Neuron (in vitro differentiated cells): Measurements from ENCODE around the gene RGS14.

Experiments used
- H2AFZ ChIP-seq: one replicate; pipeline ENCODE4 v1.6.1; 2013; ENCODE audit warnings: low read depth, mild to moderate bottlenecking, inconsistent platforms, low read length, moderate library complexity
- H3K27me3 ChIP-seq: one replicate; pipeline ENCODE4 v1.6.1; 2013; ENCODE audit warnings: low read length; ENCODE audit not compliant: insufficient read depth
- H3K36me3 ChIP-seq: one replicate; pipeline ENCODE4 v1.6.1; 2013; ENCODE audit warnings: low read length; ENCODE audit not compliant: insufficient read depth
- H3K4me1 ChIP-seq: one replicate; pipeline ENCODE4 v1.6.1; 2013; ENCODE audit warnings: low read length; ENCODE audit not compliant: insufficient read depth
- H3K4me3 ChIP-seq: 2 replicates; pipeline ENCODE4 v1.5.1; 2013; ENCODE audit warnings: mild to moderate bottlenecking, low read length, moderate library complexity
- H3K9me3 ChIP-seq: one replicate; pipeline ENCODE4 v1.6.1; 2013; ENCODE audit warnings: low read length

Gene RGS14, protein sequence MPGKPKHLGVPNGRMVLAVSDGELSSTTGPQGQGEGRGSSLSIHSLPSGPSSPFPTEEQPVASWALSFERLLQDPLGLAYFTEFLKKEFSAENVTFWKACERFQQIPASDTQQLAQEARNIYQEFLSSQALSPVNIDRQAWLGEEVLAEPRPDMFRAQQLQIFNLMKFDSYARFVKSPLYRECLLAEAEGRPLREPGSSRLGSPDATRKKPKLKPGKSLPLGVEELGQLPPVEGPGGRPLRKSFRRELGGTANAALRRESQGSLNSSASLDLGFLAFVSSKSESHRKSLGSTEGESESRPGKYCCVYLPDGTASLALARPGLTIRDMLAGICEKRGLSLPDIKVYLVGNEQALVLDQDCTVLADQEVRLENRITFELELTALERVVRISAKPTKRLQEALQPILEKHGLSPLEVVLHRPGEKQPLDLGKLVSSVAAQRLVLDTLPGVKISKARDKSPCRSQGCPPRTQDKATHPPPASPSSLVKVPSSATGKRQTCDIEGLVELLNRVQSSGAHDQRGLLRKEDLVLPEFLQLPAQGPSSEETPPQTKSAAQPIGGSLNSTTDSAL

GRCh38 chr5:177357459-177358351 is at the start of gene RGS14:
TSS of gene RGS14 (plus strand) at chr5:177357924. CDS start at chr5:177358025, 101 bp downstream.
- Histone ChIP-seq H3K27me3 (peaks cover 13% of the 10 kb centered on the region), H3K4me3 (no peak within 1 kb of the TSS), H3K4me1 (peaks cover 22% of the 10 kb centered on the region), H3K9me3 (no peaks in the 10 kb centered on the region), H3K36me3 (no peaks in the 10 kb centered on the region), H2AFZ (no peak within 1 kb of the TSS)

DNA sequence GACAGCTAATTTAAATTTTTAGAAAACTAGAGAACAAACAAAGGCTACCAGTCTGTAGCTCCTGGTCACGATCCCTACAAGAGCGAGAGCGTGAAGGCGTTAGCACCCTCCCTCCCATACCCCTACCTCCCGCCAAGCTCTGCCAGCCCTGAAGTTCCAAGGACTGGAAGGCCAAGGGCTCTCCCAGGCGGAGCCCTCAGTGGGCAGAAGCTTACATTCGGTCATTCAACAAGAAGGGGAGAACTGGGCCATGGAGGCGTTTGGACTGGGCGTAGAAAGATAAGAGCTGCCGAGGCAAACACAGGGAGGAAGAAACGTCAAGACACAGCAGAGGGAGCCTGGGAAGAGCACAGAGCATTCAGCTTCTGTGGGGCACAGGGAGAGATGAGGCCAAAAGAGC is 49.0 kb upstream of the RGS14 start:
- Histone ChIP-seq H3K36me3 (peaks cover 38% of the 10 kb centered on the region), H3K4me3 (no peak overlapping the region), H3K4me1 (peaks cover 34% of the 10 kb centered on the region), H3K9me3 (no peaks in the 10 kb centered on the region), H2AFZ (no peak overlapping the region), H3K27me3 (no peaks in the 10 kb centered on the region)

DNA sequence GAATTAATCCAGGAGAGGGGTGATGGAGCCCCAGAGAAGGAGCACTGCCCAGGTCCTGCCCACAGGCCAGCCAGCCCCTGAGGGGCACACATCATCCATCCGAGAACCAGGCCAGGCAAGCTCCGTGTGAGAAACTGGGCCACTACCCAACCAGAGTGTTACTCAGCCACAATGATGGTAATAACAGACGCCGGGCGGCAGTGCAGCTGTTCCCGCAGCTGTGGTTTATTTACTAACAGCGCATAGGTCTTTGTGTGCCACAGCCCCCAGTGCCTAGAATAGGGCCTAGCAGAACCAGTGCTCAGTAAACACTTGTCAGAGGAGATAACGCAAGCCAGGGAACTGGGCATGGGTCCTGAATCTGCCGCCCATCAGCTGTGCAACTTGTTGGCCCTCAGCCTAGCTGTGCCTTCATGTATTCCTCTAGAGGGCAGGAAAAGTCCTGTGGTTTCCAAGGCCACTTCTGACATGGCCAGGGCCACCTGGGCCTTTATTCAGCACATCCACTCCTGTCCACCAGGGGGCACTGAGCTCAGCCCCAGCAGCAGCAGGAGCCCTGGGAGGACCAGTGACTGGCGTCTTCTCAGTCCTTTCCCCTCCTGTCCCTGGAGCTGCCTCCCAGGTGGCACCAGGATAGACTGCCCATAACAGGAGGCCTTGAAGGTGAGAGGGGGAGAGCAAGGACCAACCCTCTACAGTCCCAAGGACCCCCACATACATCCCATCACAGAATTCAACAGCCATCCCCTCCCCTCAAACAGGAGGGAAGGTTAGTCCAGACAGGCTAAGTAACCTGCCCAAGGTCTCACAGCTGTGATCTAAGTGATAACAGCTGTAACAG is 48.2 kb upstream of the RGS14 start:
- Histone ChIP-seq H3K9me3 (no peaks in the 10 kb centered on the region), H3K4me3 (peak overlapping the region; percentile 68), H3K4me1 (peaks cover 28% of the 10 kb centered on the region), H3K27me3 (no peaks in the 10 kb centered on the region), H2AFZ (no peak overlapping the region), H3K36me3 (peaks cover 38% of the 10 kb centered on the region)

DNA sequence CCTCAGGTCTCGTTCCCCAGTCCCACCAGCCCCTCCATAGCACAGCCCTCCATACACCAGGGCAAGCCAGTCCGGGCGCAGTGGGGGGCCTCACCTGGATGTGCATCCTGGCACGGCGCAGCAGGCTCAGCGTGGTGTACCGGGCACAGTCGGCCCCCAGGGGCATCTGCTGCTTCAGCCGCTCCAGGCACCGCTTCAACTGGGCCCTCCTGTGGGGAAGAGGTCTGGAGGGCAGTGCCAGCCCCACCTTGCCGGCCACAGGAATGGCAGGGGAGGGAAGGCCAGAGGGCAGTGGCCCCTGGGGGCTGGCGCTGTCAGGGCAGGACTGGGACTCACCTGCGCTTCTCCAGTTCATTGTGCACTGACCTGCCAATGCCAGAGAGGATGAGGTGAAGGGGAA is 47.4 kb upstream of the RGS14 start:
- peaks cover 22% of the 10 kb centered on the region for H3K4me1 ChIP-seq
- H3K36me3 ChIP-seq: peaks cover 34% of the 10 kb centered on the region
- H3K27me3 ChIP-seq: no peaks in the 10 kb centered on the region
- H3K9me3 ChIP-seq: no peaks in the 10 kb centered on the region
- H3K4me3 ChIP-seq: peak overlapping the region; percentile 68
- no peak overlapping the region for H2AFZ ChIP-seq

- Histone ChIP-seq H3K4me1 (peaks cover 22% of the 10 kb centered on the region), H3K27me3 (no peaks in the 10 kb centered on the region), H2AFZ (no peak overlapping the region), H3K9me3 (no peaks in the 10 kb centered on the region), H3K36me3 (peaks cover 28% of the 10 kb centered on the region), H3K4me3 (peak overlapping the region; percentile 68)
These were observed 46.9 kb upstream of the RGS14 start for GRCh38 chr5:177310757-177311391.

GRCh38 chr5:177311392-177311722 is 46.4 kb upstream of the RGS14 start:
- Histone ChIP-seq H3K4me3 (peak overlapping the region; percentile 68), H3K27me3 (no peaks in the 10 kb centered on the region), H3K36me3 (peaks cover 23% of the 10 kb centered on the region), H3K4me1 (peaks cover 22% of the 10 kb centered on the region), H2AFZ (peak overlapping the region; percentile 77), H3K9me3 (no peaks in the 10 kb centered on the region)

DNA sequence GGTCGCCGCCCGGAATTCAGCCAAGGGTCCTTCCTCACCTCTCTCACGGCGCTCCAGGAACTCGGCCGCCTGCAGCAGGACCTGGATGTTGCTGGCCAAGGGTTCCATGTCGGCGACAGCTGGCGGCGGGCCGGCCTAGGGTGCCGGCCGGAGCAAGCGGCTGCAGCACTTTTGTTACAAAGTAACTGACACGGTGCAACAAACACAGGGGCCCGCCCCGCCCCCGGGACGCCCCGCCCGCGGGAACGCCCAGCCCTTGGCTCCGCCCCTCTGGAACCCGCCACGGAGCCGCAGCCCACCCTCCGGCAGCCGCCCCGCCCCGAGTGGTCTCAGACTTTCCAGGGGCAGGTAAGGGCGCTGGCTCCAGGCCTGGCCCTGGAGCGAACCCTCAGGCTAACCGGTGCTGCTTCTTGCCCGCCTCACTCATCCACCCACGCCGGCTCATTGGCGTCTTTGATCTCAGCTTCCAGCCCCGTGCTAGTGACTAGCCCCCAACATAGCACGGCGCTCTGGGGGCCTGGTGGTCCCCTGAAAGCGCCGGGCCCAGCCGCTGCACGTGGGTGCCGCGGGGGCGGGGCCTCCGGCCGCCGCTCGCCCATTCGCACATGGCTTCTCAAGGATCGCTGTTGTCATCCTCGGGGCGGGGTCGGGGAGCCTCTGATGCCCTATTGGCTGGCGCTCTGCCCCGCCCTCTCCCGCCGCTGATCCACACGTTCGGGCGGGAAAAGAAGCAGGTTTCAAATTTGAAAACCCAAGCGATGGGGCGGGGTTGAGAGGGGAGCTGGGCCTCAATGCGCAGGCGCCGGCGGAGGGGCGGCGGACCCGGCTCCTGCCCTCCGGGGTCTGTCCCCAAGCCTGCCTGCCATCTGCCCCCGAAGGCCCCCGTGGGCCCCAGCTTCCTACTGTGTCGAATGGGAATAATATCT is 45.7 kb upstream of the RGS14 start, which contains the start of gene MXD3:
TSS of gene MXD3 (minus strand) at position 176 of the 926 bp plus-strand sequence. CDS start at position 108, 68 bp downstream.
- Histone ChIP-seq H2AFZ (peak within 1 kb of the TSS; percentile 77), H3K9me3 (no peaks in the 10 kb centered on the region), H3K36me3 (peaks cover 17% of the 10 kb centered on the region), H3K4me3 (peak within 1 kb of the TSS; percentile 68), H3K4me1 (peaks cover 22% of the 10 kb centered on the region), H3K27me3 (no peaks in the 10 kb centered on the region)

DNA sequence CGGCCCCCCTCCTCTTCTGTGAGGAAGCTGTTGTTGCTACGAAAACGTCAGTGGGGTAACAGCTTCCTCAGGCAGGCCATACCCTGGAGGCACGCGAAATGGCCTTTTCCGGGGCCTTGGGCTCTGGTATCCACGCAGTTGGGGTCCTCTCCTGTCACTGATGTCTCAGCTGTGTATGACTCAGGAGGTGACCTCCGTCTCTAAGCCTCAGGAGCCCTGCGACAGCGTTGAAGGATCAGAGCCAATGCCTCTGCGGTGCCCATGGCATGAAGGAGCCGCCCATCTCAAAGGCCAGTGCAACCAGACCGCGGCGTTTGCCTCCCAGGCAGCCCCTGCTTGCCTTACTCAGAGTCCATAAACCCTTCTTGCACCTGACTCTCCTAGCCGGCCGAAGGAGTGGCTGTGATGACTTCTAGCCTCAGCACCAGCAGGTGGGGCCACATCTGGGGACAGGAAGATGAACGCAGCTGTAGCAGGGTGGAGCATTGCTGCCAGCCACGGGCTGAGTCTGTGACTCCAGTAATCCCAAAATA is 45.0 kb upstream of the RGS14 start:
- Histone ChIP-seq H3K9me3 (no peaks in the 10 kb centered on the region), H3K4me3 (peak overlapping the region; percentile 54), H2AFZ (peak overlapping the region; percentile 20)

DNA sequence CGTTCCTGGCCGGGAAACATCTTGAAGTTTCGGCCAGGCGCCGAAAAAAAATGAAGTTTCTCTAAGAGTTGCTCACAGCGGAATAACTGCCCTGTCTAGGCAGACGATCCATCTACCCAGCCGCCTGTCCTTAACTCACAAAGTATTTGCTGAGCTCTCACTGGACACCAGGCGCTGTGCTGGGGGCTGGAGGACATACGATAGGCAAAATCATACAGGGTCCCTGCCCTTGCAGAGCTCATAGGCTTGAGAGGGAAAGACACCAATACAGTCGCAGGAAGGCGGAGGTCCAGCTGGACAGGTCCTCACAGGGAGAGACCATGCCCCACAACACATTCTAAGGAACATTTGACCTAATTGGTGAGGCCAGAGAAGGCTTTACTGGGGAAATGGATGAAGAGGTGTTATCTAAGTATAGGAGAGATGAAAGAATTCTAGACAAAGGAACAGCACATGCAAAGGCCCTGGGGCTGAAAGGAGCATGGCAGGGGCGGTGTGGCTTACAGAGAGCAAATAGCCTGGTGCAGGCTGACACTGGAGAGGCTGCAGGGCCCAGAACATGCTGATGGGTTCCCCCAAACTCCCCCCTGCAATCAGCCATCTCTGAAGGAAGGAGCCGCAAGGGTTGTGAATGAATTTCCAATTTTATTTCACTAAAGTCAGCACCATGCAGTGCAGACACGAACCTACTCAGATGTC is 44.0 kb upstream of the RGS14 start:
- Histone ChIP-seq H3K36me3 (peaks cover 8% of the 10 kb centered on the region), H3K4me3 (no peak overlapping the region), H2AFZ (no peak overlapping the region), H3K27me3 (no peaks in the 10 kb centered on the region), H3K9me3 (no peaks in the 10 kb centered on the region), H3K4me1 (peaks cover 22% of the 10 kb centered on the region)

More for the DNA sequence above, 45.0 kb upstream of the RGS14 start:
- H3K4me1 ChIP-seq: peaks cover 22% of the 10 kb centered on the region
- peaks cover 14% of the 10 kb centered on the region for H3K36me3 ChIP-seq
- H3K27me3 ChIP-seq: no peaks in the 10 kb centered on the region

DNA sequence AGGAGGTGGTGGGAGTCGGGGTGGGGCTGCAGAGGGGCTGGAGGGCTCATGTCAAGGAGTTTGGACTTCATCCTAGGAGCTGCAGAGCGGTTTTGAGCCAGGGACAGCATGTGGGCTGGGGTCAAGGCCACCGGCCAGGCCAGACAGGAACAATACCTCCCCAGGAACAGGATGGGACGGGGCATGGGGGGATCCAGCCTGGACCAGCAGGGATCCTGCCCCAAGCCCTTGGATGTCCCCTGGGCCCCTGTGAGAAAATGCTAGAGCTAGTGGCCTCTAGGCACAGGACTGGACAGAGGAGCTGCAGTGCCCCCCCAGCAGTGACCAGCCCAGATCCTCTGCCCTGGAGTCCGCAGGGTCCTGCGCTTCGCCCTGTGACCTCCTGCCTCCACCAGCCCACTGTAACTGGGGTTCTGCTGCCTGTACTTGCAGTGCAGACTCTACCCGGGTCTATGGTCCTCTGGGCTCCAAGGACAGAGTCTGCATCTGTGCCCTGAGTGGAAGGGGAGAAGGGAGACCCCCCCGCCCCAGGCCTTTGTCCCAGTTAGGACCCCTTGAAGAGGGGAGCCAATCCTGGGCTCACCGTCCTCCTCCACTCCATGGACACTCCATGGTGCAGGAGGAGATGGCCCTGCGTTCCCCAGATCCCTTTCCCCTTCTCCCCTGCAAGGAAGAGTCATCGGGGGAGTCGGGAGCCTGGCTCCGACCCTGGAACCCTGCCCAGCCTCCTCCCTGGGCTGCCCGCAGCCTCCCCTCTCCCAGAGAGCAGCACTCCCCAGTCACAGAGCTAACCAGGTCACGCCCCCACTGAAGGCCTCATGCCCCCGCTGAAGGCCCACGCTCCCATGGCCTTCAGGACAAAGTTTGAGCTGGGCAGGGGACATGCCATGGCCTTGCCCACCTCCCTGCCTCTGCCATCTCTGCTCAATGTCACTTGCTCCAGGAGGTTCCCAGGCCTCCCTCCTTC is 43.1 kb upstream of the RGS14 start:
- Histone ChIP-seq H3K27me3 (no peaks in the 10 kb centered on the region), H3K4me3 (no peak overlapping the region), H2AFZ (no peak overlapping the region), H3K9me3 (peaks cover 1% of the 10 kb centered on the region), H3K4me1 (peaks cover 22% of the 10 kb centered on the region), H3K36me3 (no peaks in the 10 kb centered on the region)
